Measurements from ENCODE around the gene NOS1AP. TPM values are rescaled to one million over a fixed set of nuclear protein-coding genes. Genes with fewer than 3 reads are reported as not detected.

Gene NOS1AP
- total RNA-seq, 1 experiment from 2014 or later, result 2.6 TPM

DNA sequence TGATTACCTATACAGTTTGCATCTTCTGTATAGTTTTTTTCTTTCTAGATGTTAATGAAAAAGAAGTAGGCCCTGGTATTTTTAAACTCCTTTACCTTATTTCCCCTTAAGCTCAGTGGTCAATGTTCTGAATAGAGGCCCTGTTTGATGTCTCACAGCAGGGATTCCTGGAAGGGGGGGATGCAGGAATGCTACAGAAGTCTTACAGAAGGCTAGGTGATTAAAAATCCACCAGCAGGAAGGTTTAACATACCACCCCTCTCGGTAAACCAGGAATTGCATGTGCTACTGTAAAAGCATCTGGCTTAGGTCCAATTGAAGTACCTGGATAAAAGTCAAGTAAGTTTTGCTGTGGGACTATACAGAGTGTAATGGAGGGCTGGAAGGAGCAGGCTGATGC lies 78.3 kb downstream of the NOS1AP start:
- Histone ChIP-seq H3K4me1 (ENCODE audit: insufficient read depth, low read length) (no peaks in the 10 kb centered on the region), H4K20me1 (ENCODE audit: low read length) (no peaks in the 10 kb centered on the region), H2AFZ (ENCODE audit: low read length) (no peak overlapping the region), H3K27me3 (ENCODE audit: low read length) (no peaks in the 10 kb centered on the region), H3K4me3 (ENCODE audit: low read length) (no peak overlapping the region), H3K9me3 (ENCODE audit: low read length) (no peaks in the 10 kb centered on the region), H3K79me2 (ENCODE audit: low read length) (no peaks in the 10 kb centered on the region), H3K4me2 (ENCODE audit: low read length) (no peak overlapping the region), H3K9me2 (replicated peaks; ENCODE audit: low read length) (no peaks in the 10 kb centered on the region), H3K27ac (ENCODE audit: low read length) (no peak overlapping the region), H3K9ac (ENCODE audit: low read length) (no peak overlapping the region), H3F3A (ENCODE audit: low read length, unreplicated experiment) (no peaks in the 10 kb centered on the region), H3K36me3 (ENCODE audit: low read depth, low read length) (no peaks in the 10 kb centered on the region)
- intact Hi-C loops (cut with micrococcal nuclease), result no loop called here
- TF ChIP-seq EZH2 (IDR thresholded peaks at IDR 0.05; ENCODE audit: low read length, unreplicated experiment) (no peak), EZH2phosphoT487 (IDR thresholded peaks at IDR 0.05; ENCODE audit: borderline replicate concordance, low read length) (no peak)
- TF ChIP-seq, protein P1, sequence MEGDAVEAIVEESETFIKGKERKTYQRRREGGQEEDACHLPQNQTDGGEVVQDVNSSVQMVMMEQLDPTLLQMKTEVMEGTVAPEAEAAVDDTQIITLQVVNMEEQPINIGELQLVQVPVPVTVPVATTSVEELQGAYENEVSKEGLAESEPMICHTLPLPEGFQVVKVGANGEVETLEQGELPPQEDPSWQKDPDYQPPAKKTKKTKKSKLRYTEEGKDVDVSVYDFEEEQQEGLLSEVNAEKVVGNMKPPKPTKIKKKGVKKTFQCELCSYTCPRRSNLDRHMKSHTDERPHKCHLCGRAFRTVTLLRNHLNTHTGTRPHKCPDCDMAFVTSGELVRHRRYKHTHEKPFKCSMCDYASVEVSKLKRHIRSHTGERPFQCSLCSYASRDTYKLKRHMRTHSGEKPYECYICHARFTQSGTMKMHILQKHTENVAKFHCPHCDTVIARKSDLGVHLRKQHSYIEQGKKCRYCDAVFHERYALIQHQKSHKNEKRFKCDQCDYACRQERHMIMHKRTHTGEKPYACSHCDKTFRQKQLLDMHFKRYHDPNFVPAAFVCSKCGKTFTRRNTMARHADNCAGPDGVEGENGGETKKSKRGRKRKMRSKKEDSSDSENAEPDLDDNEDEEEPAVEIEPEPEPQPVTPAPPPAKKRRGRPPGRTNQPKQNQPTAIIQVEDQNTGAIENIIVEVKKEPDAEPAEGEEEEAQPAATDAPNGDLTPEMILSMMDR (conservative IDR thresholded peaks at IDR 0.05; ENCODE audit: low read depth, low read length), result no peak
- ATAC-seq (no peak), DNase-seq (no peak)
- CTCF ChIA-PET, result no interaction called here
- POLR2A ChIA-PET (ENCODE audit: unreplicated experiment), result no interaction called here
- no TSS peak for BruUV-seq (replicated peaks)

DNA sequence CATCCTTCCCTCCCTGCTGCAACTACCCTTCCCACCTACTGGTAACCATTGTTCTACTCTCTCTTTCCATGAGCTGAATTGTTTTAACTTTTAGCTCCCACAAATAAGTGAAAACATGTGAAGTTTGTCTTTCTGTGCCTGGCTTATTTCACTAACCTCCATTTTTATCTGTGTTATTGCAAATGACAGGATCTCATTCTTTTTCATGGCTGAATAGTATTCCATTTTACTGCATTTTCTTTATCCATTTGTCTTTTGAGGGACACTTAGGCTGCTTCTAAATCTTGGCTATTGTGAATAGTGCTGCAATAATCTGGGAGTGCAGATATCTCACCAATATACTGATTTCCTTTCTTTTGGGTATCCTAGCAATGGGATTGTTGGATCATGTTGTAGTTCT lies 80.6 kb downstream of the NOS1AP start:
- Histone ChIP-seq H3K4me1 (ENCODE audit: insufficient read depth, low read length) (no peaks in the 10 kb centered on the region), H3K9me2 (replicated peaks; ENCODE audit: low read length) (no peaks in the 10 kb centered on the region), H3K27ac (ENCODE audit: low read length) (no peak overlapping the region), H3K9ac (ENCODE audit: low read length) (no peak overlapping the region), H2AFZ (ENCODE audit: low read length) (no peak overlapping the region), H3K4me3 (ENCODE audit: low read length) (no peak overlapping the region), H3K9me3 (ENCODE audit: low read length) (no peaks in the 10 kb centered on the region), H3K36me3 (ENCODE audit: low read depth, low read length) (no peaks in the 10 kb centered on the region), H4K20me1 (ENCODE audit: low read length) (no peaks in the 10 kb centered on the region), H3K4me2 (ENCODE audit: low read length) (no peak overlapping the region), H3F3A (ENCODE audit: low read length, unreplicated experiment) (no peaks in the 10 kb centered on the region), H3K79me2 (ENCODE audit: low read length) (no peaks in the 10 kb centered on the region), H3K27me3 (ENCODE audit: low read length) (no peaks in the 10 kb centered on the region)
- TF ChIP-seq, protein P1 (conservative IDR thresholded peaks at IDR 0.05; ENCODE audit: low read depth, low read length), result no peak
- no peak for TF ChIP-seq EZH2phosphoT487 (IDR thresholded peaks at IDR 0.05; ENCODE audit: borderline replicate concordance, low read length)
- no peak for TF ChIP-seq EZH2 (IDR thresholded peaks at IDR 0.05; ENCODE audit: low read length, unreplicated experiment)
- intact Hi-C loops (cut with micrococcal nuclease), result no loop called here
- ATAC-seq (no peak), DNase-seq (no peak)
- ChIA-PET POLR2A (ENCODE audit: unreplicated experiment) (no interaction called here), CTCF (no interaction called here)
- no TSS peak for BruUV-seq (replicated peaks)

DNA sequence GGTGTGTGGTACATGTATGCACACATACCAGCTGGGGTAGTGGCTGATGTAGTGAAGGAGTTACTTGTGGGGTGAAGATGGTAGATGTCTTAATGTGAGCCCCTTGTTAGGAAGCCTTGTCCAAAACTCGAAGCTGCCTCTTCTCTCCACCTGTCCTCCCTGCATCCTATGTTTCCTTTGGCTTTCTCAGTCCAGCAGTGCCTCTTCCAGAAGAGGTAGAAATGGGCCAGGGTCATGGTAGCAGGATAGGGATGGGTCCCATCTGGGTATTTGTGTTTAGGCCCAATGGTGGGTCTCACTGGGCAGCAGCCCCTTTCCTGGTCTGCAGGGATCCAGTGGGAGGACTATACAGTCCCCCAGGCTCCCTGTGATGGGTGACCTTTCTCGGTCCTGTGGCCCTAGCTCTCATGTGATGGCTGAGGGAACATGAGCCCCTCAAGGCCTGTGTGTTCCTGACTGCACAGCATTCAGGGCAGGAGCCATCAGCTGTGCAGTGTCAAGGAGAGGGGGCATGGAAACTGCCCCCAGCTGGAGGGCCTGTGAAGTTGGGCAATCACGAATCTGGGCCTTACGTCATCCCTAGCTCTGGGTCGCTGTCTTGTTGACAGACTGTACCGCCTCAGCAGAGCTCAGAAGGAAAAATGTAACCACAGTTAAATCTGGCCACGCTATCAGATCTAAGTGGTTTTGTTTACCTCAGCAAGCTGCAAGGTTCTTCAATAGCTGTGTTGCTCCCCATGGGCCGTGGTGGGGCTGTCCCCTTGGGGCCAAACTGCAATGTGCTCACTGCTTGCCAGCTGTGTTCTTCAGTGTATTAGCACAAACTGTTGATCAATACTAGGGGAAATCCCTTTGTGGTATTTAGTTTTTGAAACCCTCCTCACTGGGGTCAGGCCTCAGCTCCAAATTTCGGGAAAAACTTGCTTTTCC lies 82.7 kb downstream of the NOS1AP start:
- Histone ChIP-seq H3K4me1 (ENCODE audit: insufficient read depth, low read length) (no peaks in the 10 kb centered on the region), H3K9ac (ENCODE audit: low read length) (no peak overlapping the region), H2AFZ (ENCODE audit: low read length) (no peak overlapping the region), H3K4me3 (ENCODE audit: low read length) (no peak overlapping the region), H3K9me2 (replicated peaks; ENCODE audit: low read length) (no peaks in the 10 kb centered on the region), H3K9me3 (ENCODE audit: low read length) (no peaks in the 10 kb centered on the region), H3K4me2 (ENCODE audit: low read length) (no peak overlapping the region), H3K79me2 (ENCODE audit: low read length) (no peaks in the 10 kb centered on the region), H3F3A (ENCODE audit: low read length, unreplicated experiment) (no peaks in the 10 kb centered on the region), H3K27me3 (ENCODE audit: low read length) (no peaks in the 10 kb centered on the region), H4K20me1 (ENCODE audit: low read length) (no peaks in the 10 kb centered on the region), H3K27ac (ENCODE audit: low read length) (no peak overlapping the region), H3K36me3 (ENCODE audit: low read depth, low read length) (no peaks in the 10 kb centered on the region)
- DNase-seq (no peak), ATAC-seq (no peak)
- BruUV-seq (replicated peaks), result no TSS peak
- intact Hi-C loops (cut with micrococcal nuclease), result no loop called here
- TF ChIP-seq, protein P1 (conservative IDR thresholded peaks at IDR 0.05; ENCODE audit: low read depth, low read length), result no peak
- no peak for TF ChIP-seq EZH2 (IDR thresholded peaks at IDR 0.05; ENCODE audit: low read length, unreplicated experiment)
- no peak for TF ChIP-seq EZH2phosphoT487 (IDR thresholded peaks at IDR 0.05; ENCODE audit: borderline replicate concordance, low read length)
- CTCF ChIA-PET, result interaction anchor here (0.7 kb wide), 1 partner anchor 277 kb away, joined by 3 read pairs; no protein-coding TSS in a partner anchor
- POLR2A ChIA-PET (ENCODE audit: unreplicated experiment), result no interaction called here
